Measurements from ENCODE around the gene NXF1.
A peak's percentile ranks its signal among the peaks of the same experiment; 100 is the strongest.
"Not testable (repeated sequence)": the region's sequence is repeated elsewhere in the genome, so short reads cannot be mapped to it uniquely, and the experiment has no call there.

The NXF1 gene

GRCh38 chr11:62832336-62833234 lies 27.3 kb upstream of the NXF1 start, which contains the start of gene TEX54:
TEX54 (minus strand) TSS chr11:62832841.
- DNase-seq (ENCODE audit: low read depth, low spot score): no peak

- DNase-seq (ENCODE audit: low read depth, low spot score): peak; percentile 100
Measured at GRCh38 chr11:62831520-62832335, 26.5 kb upstream of the NXF1 start, which contains the start of gene STX5. STX5 (minus strand) TSS chr11:62832051; CDS start chr11:62831243, 808 bp downstream.

GRCh38 chr11:62830904-62831519 lies 25.8 kb upstream of the NXF1 start:
- DNase-seq (ENCODE audit: low read depth, low spot score): no peak

GRCh38 chr11:62828130-62828529 lies 22.9 kb upstream of the NXF1 start:
- not testable (repeated sequence) for DNase-seq (ENCODE audit: low read depth, low spot score)

GRCh38 chr11:62823677-62824076 lies 18.4 kb upstream of the NXF1 start:
- DNase-seq (ENCODE audit: low read depth, low spot score): no peak

GRCh38 chr11:62817129-62817528 lies 11.9 kb upstream of the NXF1 start:
- DNase-seq (ENCODE audit: low read depth, low spot score): no peak

- no peak for DNase-seq (ENCODE audit: low read depth, low spot score)
Measured at GRCh38 chr11:62816557-62816956, 11.3 kb upstream of the NXF1 start.

GRCh38 chr11:62811659-62812058 lies 6.4 kb upstream of the NXF1 start:
- no peak for DNase-seq (ENCODE audit: low read depth, low spot score)

GRCh38 chr11:62810748-62811147 lies 5.5 kb upstream of the NXF1 start:
- no peak for DNase-seq (ENCODE audit: low read depth, low spot score)

GRCh38 chr11:62806611-62807121 lies 1.4 kb upstream of the NXF1 start:
- DNase-seq (ENCODE audit: low read depth, low spot score): no peak

- DNase-seq (ENCODE audit: low read depth, low spot score): no peak
Measured at GRCh38 chr11:62805961-62806441, 761 bp upstream of the NXF1 start.

- no peak for DNase-seq (ENCODE audit: low read depth, low spot score)
Measured at GRCh38 chr11:62804310-62805075, 747 bp downstream of the NXF1 start.

GRCh38 chr11:62801071-62801470 lies 4.2 kb downstream of the NXF1 start:
- no peak for DNase-seq (ENCODE audit: low read depth, low spot score)

- DNase-seq (ENCODE audit: low read depth, low spot score): no peak
Measured at GRCh38 chr11:62799486-62799885, 5.8 kb downstream of the NXF1 start.

- DNase-seq (ENCODE audit: low read depth, low spot score): no peak
Measured at GRCh38 chr11:62796281-62796680, 9.0 kb downstream of the NXF1 start.

GRCh38 chr11:62794201-62794775 lies 11.0 kb downstream of the NXF1 start:
- DNase-seq (ENCODE audit: low read depth, low spot score): no peak

- no peak for DNase-seq (ENCODE audit: low read depth, low spot score)
Measured at GRCh38 chr11:62792202-62792575, 13.1 kb downstream of the NXF1 start.

GRCh38 chr11:62791501-62792201 lies 13.6 kb downstream of the NXF1 start, which contains the start of gene TMEM223:
TMEM223 (minus strand) TSS chr11:62792006; CDS start chr11:62791994, 12 bp downstream.
- peak; percentile 81 for DNase-seq (ENCODE audit: low read depth, low spot score)

- DNase-seq (ENCODE audit: low read depth, low spot score): no peak
Measured at GRCh38 chr11:62789576-62789975, 15.7 kb downstream of the NXF1 start.

GRCh38 chr11:62788991-62789390 lies 16.2 kb downstream of the NXF1 start:
- DNase-seq (ENCODE audit: low read depth, low spot score): no peak
